Activated T-helper 17 cell treated with anti-CD3 and anti-CD28 coated beads, Interleukin-2, amount 50 U/mL, for 72 hours (primary cell): ENCODE results near the gene NHLRC4. TPM values are rescaled to one million over a fixed set of nuclear protein-coding genes. Genes with fewer than 3 reads are reported as not detected.

Experiments used
- ATAC-seq: fragments of 150-1000 bp; cut with Tn5 transposase; replicated peaks from 2 replicates; pipeline ENCODE4 v1.10.0; 2021; ENCODE audit warnings: mild to moderate bottlenecking, moderate library complexity
- H3K27ac Mint-ChIP-seq: one replicate; pipeline ENCODE4 v1.8.0; 2022; ENCODE audit warnings: mixed read lengths
- H3K27me3 Mint-ChIP-seq: one replicate; pipeline ENCODE4 v1.8.0; 2022; ENCODE audit warnings: mixed read lengths
- H3K36me3 Mint-ChIP-seq: one replicate; pipeline ENCODE4 v1.8.0; 2022; ENCODE audit warnings: low read depth, mild to moderate bottlenecking, mixed read lengths
- H3K4me1 Mint-ChIP-seq: one replicate; pipeline ENCODE4 v1.8.0; 2022; ENCODE audit warnings: mixed read lengths
- H3K4me3 Mint-ChIP-seq: one replicate; pipeline ENCODE4 v1.8.0; 2022; ENCODE audit warnings: mild to moderate bottlenecking, mixed read lengths
- H3K9me3 Mint-ChIP-seq: one replicate; pipeline ENCODE4 v1.8.0; 2022; ENCODE audit warnings: mixed read lengths
- total RNA-seq, 2 donors: library from RNA; stranded (reverse); gene quantifications; one replicate each; pipeline ENCODE4 v1.2.3, GENCODE V29; 2022

Gene NHLRC4
- total RNA-seq, 2 donors from 2014 or later, result 0.80 to 1.1 TPM

DNA sequence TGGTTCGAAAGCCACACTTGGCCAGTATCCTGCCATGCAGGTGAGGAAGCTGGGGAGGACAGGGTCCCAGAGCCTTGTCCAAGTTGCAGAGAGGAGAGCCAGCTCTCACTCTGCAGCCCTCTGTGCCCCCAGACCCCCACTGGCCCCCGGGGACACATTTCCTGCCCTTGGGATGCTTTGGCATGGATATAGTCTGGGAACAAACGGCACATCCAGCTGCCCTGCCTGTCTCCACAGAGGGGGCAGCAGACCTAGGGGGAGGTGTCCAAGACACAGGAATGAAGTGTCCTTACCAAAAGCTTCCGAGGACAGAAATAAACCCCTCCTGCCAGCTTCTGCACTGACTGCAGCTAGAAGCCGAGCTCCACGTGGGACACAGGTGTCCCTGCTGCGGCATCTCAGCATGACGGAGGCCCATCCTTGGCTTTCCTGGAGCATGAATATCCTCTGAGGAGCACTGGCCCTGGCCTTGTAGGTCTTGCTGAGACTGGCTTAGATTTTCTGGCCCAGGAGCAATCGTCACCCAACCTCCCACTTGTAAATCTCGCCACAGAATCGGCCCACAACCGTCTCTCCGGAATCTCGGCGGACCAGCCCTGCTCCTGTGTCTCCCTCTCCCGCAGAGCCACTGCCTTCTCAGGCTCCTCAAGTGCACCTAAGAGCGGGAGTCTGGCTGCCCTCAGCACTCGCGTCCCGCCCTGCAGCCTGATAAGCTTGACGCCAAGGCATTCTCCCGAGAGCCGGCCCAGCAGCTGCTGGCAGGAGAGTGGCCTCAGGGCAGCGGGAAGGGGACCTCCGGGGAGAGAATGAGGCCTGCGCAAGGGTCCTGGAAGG is 40.4 kb upstream of the NHLRC4 start:
- H3K9me3 Mint-ChIP-seq, result no peaks in the 10 kb centered on the region
- peaks cover 8% of the 10 kb centered on the region for H3K4me1 Mint-ChIP-seq
- peak overlapping the region; percentile 98 for H3K27ac Mint-ChIP-seq
- H3K36me3 Mint-ChIP-seq, result peaks cover 32% of the 10 kb centered on the region
- peak overlapping the region; percentile 90 for H3K4me3 Mint-ChIP-seq
- no peak for ATAC-seq
- H3K27me3 Mint-ChIP-seq, result no peaks in the 10 kb centered on the region

DNA sequence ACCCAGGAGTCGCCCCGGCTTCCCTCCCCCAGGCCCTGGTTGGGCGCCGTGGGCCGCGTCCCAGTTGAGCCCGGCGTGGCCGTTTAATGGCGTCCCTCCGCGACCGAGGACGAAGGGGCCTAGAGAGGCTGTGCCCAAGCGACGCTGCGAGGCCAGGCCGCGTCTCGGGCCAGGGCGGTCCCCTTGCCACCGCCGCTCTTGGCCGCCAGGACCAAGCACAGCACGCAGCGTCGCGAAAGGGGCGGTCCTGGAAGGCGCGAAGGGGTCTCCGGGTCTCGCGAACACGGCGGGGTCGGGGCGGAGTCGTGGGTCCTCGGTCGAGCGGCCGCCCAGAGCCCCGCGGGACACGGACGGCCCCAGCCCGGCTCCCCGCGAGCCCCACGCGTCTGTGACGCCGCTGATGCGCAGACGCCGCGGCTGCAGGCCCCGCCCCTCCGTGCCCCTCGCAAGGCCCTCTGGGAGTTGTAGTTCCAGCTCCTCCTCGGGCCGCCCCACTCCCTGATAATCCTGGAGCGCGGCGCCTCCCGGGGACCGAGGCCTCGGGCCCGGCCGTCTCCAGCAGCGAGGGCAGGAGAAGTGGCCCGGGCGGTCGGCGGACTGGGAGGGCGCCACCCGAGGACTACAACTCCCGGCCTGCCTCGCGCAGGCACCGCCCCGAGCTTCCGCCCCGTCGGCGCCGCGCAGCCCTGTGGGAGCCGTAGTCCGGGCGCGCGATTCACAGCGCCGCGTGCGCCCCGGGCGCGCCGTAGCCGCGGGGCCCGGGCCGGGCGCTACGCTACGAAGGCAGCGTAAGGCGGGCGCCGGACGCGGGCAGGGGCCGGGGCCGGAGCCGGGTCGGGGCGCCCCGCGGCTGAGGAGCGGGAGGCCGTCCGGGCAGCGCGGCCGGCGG is 39.5 kb upstream of the NHLRC4 start, which contains the start of gene CAPN15:
Gene CAPN15, plus strand, starts transcription at position 698 of the 889 bp plus-strand sequence. CDS start 19,127 bp downstream, outside the sequence.
- ATAC-seq, result peak; percentile 80
- Mint-ChIP-seq H3K27me3 (no peaks in the 10 kb centered on the region), H3K27ac (peak within 1 kb of the TSS; percentile 98), H3K4me1 (peaks cover 8% of the 10 kb centered on the region), H3K36me3 (peaks cover 32% of the 10 kb centered on the region), H3K9me3 (no peaks in the 10 kb centered on the region), H3K4me3 (peak within 1 kb of the TSS; percentile 97)

DNA sequence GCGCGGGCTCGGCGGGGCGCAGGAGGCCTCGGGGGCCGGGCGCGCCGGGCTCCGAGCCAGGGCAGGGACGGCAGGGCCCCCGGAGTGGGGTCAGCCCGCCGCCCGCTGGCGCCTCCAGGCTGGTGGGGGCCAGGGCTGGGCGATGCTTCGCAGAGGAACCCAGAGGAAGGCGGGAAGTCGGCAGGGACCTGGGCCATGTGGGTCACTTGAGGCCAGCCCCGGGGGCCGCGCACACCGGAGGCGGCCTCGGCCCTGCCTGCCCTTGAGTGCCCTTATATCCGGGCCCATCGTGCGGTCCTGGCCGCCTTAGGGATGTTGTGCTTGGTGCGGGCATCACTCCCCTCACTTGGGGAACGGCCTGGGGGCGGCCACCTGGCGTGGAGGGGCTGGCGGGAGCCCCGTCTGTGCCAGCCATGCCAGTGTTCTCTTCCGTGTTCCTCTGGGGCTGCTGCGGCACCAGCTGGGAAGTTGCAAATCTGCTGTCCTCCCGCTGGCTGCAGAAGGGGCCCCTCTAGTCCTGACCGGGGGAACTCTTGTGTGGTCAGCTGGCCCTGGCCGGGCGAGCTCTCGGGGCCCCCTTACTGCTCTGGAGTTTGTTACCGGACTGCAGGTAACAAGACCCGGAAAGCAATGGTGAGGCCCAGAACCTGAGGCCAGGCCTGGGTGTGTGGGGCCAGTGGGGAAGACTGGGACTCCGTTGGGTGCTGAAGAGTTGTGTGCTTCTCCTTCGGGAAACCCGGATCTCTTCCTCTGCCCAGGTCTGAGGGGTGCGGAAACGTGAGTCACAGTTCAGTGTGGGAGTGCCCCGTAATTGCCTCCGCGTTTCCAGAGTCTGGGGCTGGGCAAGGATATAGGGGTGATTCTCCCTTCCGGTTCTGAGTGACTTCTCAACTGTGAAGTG is 38.4 kb upstream of the NHLRC4 start:
- peaks cover 8% of the 10 kb centered on the region for H3K4me1 Mint-ChIP-seq
- no peaks in the 10 kb centered on the region for H3K27me3 Mint-ChIP-seq
- H3K4me3 Mint-ChIP-seq, result peak overlapping the region; percentile 97
- H3K36me3 Mint-ChIP-seq, result peaks cover 32% of the 10 kb centered on the region
- peak overlapping the region; percentile 97 for H3K27ac Mint-ChIP-seq
- peak; percentile 38 for ATAC-seq
- H3K9me3 Mint-ChIP-seq, result no peaks in the 10 kb centered on the region

DNA sequence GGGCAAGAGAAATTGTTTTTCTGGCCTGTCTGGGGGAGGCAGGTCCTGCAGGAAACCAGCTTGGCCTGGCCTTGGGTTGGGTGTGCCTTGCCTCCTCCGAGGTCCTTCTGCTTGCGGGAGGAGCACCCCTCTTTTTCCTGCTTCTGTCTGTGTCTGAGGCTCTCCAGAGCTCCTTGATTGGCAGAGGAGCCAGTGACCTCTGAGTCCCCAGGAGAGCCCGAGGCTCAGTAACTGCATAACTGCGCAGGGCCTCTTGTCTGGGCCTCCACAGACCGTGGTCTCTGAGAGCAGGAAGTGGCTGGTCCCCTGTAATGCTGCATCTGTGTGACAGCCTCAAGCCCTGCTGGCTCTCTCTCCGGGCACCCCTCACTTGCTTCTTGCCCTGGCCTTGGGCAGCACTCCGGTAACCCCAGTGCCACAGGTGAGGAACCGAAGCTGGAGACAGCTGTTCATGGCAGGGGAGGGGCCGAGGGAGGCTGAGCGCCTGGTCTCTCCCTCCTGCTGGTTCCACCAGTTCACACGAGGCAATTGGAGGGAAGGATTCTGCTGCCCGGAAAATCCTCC is 37.7 kb upstream of the NHLRC4 start:
- Mint-ChIP-seq H3K27ac (peak overlapping the region; percentile 97), H3K4me3 (peak overlapping the region; percentile 97), H3K36me3 (peaks cover 32% of the 10 kb centered on the region), H3K27me3 (no peaks in the 10 kb centered on the region), H3K9me3 (no peaks in the 10 kb centered on the region), H3K4me1 (peaks cover 8% of the 10 kb centered on the region)
- no peak for ATAC-seq

DNA sequence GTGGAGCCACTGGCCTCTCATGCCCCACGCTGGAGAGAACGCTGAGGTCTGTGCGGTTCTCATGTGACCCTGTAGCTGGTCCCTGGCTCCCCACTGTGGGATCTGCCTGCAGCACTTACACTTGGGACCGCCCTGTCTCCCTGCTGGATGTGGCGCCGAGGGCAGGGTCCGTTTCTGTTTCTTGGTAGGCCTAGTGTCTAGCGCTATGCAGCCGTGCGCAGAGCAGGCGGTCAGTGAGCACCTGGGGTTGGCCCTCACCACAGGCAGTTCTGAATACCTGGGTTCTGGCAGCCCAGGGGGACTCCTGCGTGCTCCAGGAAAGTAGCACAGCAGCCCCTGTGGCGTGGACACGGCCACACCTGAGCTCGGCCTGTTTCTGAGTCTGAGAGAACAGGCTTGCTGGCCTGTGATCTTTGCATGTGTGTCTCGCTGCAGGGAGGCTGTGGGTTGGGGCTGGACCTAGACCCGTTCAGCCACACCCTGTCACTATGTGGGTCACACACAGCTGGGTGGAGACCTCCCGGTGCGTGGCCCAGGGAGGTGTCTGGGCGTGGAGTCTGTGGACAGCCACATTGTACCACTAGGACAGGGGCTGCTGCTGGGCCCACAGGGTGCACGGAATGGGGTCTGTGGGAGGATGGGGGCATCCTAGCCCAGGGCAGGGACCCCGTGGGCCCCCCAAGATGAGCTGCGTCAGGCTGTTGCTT is 36.5 kb upstream of the NHLRC4 start:
- ATAC-seq, result no peak

DNA sequence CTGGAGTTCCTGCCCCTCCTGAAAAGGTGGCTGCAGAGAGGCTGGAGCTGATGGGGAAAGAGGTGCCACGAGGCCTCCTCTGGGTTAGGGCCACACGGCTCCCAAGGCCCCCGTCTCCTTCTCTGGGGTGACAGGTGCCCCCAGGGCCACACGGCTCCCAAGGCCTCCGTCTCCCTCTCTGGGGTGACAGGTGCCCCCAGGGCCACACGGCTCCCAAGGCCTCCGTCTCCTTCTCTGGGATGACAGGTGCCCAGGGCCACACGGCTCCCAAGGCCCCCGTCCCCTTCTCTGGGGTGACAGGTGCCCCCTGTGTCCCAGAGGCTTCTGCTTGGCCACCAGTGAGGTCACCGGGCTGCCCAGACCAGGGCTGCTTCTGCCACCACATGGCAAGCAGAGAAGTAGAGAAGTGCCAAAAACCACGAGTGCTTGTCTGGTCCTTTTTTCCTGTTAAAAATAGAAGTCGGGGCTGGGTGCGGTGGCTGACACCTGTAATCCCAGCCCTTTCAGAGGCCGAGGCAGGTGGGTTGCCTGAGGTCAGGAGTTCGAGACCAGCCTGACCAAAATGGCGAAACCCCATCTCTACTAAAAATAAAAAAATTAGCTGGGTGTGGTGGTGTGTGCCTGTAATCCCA is 35.2 kb upstream of the NHLRC4 start:
- H3K9me3 Mint-ChIP-seq, result no peaks in the 10 kb centered on the region
- H3K27me3 Mint-ChIP-seq, result no peaks in the 10 kb centered on the region
- H3K36me3 Mint-ChIP-seq, result peaks cover 24% of the 10 kb centered on the region
- H3K4me3 Mint-ChIP-seq, result no peak overlapping the region
- no peaks in the 10 kb centered on the region for H3K4me1 Mint-ChIP-seq
- ATAC-seq, result no peak
- no peak overlapping the region for H3K27ac Mint-ChIP-seq

More for the DNA sequence above, 36.5 kb upstream of the NHLRC4 start:
- no peaks in the 10 kb centered on the region for H3K9me3 Mint-ChIP-seq
- peak overlapping the region; percentile 97 for H3K27ac Mint-ChIP-seq
- peaks cover 6% of the 10 kb centered on the region for H3K4me1 Mint-ChIP-seq
- no peaks in the 10 kb centered on the region for H3K27me3 Mint-ChIP-seq
- H3K4me3 Mint-ChIP-seq, result peak overlapping the region; percentile 97
- peaks cover 31% of the 10 kb centered on the region for H3K36me3 Mint-ChIP-seq

DNA sequence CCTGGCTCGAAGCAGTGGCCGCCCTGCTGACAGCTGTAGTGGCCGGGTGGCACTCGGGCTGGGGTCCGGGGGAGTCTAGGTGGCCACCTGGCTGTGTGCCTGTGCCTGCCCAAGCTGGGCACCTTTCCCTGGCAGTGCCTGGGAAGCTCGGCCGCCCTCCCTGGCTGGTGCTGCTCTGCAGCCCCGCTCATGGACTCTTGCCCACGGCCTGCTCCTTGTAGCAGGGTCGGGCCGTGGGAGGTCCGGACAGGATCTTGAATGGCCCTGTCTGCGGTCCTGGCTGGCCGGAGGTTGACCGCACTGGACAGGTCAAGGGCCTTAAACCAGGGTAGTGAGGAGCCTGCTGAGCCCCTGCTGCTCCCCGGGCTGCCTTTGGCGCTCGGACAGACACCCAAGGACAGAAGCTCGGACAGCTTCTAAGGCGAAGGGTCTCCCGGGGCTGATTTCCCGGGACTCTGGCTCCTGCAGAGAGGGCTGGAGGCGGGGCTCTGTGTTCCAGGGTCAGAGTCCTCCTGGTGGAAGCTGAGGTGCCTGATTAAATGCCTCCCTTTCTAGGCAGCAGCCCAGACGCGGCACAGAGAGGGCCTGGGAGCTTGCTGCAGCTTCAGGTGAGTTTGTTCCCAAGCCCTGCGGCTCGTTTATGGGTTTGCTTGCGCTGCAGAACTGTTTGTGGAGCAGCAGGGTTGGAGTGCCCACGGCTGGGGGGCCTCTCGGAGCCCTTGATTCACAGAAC is 33.2 kb upstream of the NHLRC4 start:
- Mint-ChIP-seq H3K4me3 (no peak overlapping the region), H3K36me3 (peaks cover 28% of the 10 kb centered on the region), H3K27me3 (no peaks in the 10 kb centered on the region), H3K9me3 (no peaks in the 10 kb centered on the region), H3K4me1 (no peaks in the 10 kb centered on the region), H3K27ac (no peak overlapping the region)
- no peak for ATAC-seq

DNA sequence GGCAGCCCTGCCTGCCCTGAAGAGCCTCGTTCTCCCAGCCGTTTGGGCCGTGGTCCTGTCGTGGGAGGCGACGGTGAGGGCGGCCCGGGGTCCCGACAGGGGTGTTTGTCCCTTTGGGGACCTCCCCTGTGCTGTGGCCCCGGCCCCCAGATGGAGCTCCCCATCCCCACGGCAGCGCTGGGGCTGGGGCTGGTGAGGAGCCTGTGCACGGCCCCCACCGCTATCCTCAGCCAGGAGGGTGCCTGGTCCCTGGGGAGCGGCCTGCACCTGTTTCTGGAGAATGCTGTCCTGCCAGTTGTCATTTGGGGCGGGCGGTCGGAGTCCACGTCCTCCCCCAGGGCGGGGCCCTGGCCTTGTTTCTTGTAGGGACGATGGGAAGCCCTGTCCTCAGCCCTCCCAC is 32.7 kb upstream of the NHLRC4 start:
- Mint-ChIP-seq H3K4me3 (no peak overlapping the region), H3K9me3 (no peaks in the 10 kb centered on the region), H3K27me3 (no peaks in the 10 kb centered on the region), H3K36me3 (peaks cover 28% of the 10 kb centered on the region), H3K4me1 (no peaks in the 10 kb centered on the region), H3K27ac (no peak overlapping the region)
- ATAC-seq, result no peak

DNA sequence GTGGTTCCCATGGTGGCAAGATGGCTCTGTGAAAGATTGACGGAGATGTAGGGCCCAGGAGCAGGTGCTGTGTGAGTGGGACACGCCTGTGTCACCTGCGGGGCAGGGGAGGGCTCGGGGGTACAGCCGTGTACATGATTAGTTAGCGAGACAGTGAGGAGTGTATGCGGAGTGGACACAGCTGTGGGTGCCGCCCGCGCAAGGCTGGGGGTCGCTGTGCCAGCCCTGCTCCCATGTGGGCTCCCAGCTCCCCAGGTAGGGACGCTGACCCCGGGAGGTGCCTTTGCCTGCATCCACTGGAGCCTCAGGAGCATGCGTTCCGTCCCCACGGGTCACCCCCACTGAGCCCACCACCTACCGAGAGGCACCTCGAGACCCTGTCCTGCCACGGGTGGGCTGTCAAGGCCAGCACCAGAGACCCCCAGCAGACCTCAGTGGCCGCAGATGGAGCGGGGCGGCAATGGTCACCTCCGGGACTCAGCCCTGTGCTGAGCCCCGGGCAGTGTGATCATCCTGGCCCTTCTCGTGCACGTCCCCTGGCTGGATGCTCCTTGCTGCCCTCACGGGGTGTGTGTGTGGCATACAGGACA is 31.9 kb upstream of the NHLRC4 start:
- no peaks in the 10 kb centered on the region for H3K4me1 Mint-ChIP-seq
- no peak for ATAC-seq
- H3K27me3 Mint-ChIP-seq, result no peaks in the 10 kb centered on the region
- no peak overlapping the region for H3K4me3 Mint-ChIP-seq
- H3K36me3 Mint-ChIP-seq, result peaks cover 20% of the 10 kb centered on the region
- no peaks in the 10 kb centered on the region for H3K9me3 Mint-ChIP-seq
- H3K27ac Mint-ChIP-seq, result no peak overlapping the region

DNA sequence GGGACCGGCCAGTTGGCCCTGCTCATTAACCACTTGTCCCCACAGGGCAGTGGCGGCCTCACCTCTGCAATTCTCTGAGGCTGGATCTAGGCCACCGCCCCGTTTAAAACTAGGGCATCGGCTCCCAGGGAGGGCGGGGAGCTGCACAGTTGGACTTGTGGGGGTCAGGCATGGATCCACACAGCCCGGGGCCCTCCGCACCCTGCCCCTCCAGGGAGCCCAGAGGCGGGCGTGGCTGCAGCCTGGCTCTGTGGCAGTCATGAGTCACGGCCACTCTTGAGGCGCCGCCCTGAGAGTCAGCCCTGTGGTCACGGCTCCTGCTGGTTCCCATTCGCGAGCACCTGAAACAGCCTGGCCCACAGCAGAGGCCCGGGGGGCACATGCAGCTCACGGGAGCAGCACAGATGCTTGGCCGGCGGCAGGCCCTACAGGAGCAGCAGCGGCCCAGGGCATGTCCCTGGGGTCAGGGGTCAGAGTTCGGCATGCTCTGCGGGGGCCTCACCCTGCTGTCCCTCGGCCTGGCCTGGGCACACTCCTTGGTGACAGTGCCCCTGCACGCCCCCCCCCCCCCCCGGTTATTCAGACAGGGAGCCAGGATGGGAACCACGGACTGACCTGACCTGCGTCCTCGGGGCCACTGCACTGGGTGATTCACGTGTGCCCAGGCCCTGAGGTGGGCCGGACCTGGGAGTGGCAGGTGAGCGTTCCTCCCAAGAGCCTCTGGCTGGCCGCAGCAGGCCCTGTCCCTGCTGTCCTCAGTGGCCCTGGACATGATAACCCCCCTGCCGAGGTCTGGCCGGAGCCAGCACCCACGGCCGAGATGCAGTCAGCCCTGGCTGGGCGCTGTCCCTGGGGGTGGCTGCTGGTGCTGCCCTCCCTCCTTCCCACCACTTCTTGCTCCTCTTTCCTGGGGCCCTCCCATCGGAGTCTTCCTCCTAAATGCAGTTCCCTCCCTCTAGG is 31.1 kb upstream of the NHLRC4 start:
- no peaks in the 10 kb centered on the region for H3K4me1 Mint-ChIP-seq
- H3K27ac Mint-ChIP-seq, result no peak overlapping the region
- H3K27me3 Mint-ChIP-seq, result no peaks in the 10 kb centered on the region
- no peaks in the 10 kb centered on the region for H3K9me3 Mint-ChIP-seq
- peak; percentile 79 for ATAC-seq
- H3K4me3 Mint-ChIP-seq, result no peak overlapping the region
- H3K36me3 Mint-ChIP-seq, result peaks cover 13% of the 10 kb centered on the region

DNA sequence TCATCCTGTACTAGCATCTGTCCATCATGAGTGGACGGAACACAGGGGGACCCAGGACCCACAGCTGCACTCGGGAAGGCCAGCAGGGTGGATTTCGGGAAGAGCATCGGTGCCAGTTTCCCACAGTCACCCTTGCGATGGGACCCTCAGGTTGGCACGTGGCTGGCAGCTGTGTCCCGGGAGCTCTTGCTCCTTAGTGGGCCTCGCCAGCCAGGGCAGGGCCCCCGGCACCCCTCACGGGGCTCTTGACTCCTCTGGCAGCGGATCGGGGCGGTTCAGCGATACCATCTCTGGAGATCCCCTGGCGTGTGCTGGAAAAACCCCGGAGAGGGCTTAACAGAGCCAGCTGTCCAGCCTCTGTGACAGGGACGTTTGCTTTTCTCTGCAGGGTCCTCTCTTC is 30.1 kb upstream of the NHLRC4 start:
- H3K36me3 Mint-ChIP-seq, result peaks cover 13% of the 10 kb centered on the region
- no peak for ATAC-seq
- H3K27ac Mint-ChIP-seq, result no peak overlapping the region
- H3K9me3 Mint-ChIP-seq, result no peaks in the 10 kb centered on the region
- H3K4me3 Mint-ChIP-seq, result no peak overlapping the region
- no peaks in the 10 kb centered on the region for H3K27me3 Mint-ChIP-seq
- no peaks in the 10 kb centered on the region for H3K4me1 Mint-ChIP-seq
